GM23248 (cell line): Measurements from ENCODE around the gene SDCCAG8.

ENCODE experiments used
- EZH2 ChIP-seq: fragments of 200-600 bp; sonication (generic); IDR thresholded peaks from 2 replicates; pipeline ENCODE4 v1.6.1; 2018; ENCODE audit warnings: antibody characterized with exemption, mild to moderate bottlenecking; ENCODE audit not compliant: insufficient read depth, poor library complexity, severe bottlenecking
- EZH2phosphoT487 ChIP-seq: fragments of 200-600 bp; sonication (generic); IDR thresholded peaks from 2 replicates; pipeline ENCODE4 v1.6.1; 2018; ENCODE audit warnings: antibody characterized with exemption, moderate library complexity, mild to moderate bottlenecking, low read depth; ENCODE audit not compliant: insufficient read depth

GRCh38 chr1:243301059-243301458, 45.2 kb downstream of the SDCCAG8 start:
- no peak for TF ChIP-seq EZH2phosphoT487
- no peak for TF ChIP-seq EZH2
